Dendritic cell treated with granulocyte-macrophage colony-stimulating factor and Interleukin-4, amounts not matched to agents 40 ng/mL and 50 ng/mL, for 4 days (primary cell): ENCODE results near the gene HECA.
"Not testable (repeated sequence)": the region's sequence is repeated elsewhere in the genome, so short reads cannot be mapped to it uniquely, and the experiment has no call there.

Source experiments
- H3K27ac Mint-ChIP-seq: one replicate; pipeline ENCODE4 v1.8.0; 2022; ENCODE audit warnings: mild to moderate bottlenecking, mixed read lengths
- H3K27me3 Mint-ChIP-seq: one replicate; pipeline ENCODE4 v1.8.0; 2022; ENCODE audit warnings: mild to moderate bottlenecking, mixed read lengths
- H3K36me3 Mint-ChIP-seq: one replicate; pipeline ENCODE4 v1.8.0; 2022; ENCODE audit warnings: low read depth, mixed read lengths
- H3K4me1 Mint-ChIP-seq: one replicate; pipeline ENCODE4 v1.8.0; 2022; ENCODE audit warnings: low read depth, mixed read lengths
- H3K4me3 Mint-ChIP-seq: one replicate; pipeline ENCODE4 v1.8.0; 2022; ENCODE audit warnings: mild to moderate bottlenecking, moderate library complexity, mixed read lengths
- H3K9me3 Mint-ChIP-seq: one replicate; pipeline ENCODE4 v1.8.0; 2022; ENCODE audit warnings: mixed read lengths
- intact Hi-C: fragments of 100-400 bp; cut with micrococcal nuclease; formaldehyde crosslinking; loops from one replicate; pipeline ENCODE4 v1.15.0; 2022

Gene HECA

DNA sequence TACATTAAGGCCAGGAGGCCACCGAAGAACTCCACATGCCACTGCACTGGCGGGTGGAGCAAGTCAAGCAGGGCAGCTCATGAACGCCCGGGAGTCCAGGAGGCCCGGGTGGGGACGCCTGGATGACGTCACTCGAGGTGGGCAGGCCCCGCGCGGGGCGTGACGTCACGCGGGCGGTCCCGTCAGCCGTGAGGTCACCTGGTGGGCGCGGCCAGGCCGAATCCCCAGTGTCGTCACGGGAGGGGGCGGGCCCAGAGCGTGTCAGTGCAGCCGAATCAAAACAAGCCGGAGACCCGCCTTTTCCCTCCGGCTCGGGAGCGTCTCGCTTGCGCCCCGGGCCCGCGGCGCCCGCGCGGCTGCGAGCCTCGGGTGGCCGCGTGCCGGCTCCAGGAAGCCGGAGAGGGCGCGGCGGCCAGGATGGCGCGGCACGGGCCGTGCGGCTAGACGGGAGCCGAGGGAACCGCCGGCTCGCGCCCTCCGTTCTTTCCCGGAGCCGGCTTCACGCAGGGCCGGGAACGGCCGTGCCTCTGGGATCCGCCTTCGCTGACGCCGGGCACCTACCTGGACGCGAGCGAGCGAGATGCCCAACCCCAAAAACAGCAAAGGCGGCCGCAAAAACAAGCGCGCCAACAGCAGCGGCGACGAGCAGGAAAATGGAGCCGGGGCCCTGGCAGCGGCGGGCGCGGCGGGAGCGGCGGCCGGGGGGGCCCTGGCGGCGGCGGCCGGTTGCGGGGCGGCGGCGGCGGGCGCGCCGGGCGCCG lies at the start of gene HECA:
TSS of gene HECA (plus strand) at position 264 of the 761 bp plus-strand sequence. CDS start at position 581, 317 bp downstream.
- Mint-ChIP-seq H3K4me1 (peaks cover 76% of the 10 kb centered on the region), H3K4me3 (peak within 1 kb of the TSS; percentile 87), H3K27ac (peak within 1 kb of the TSS; percentile 95), H3K27me3 (no peaks in the 10 kb centered on the region), H3K36me3 (peaks cover 28% of the 10 kb centered on the region), H3K9me3 (no peaks in the 10 kb centered on the region)
- intact Hi-C loops = loop anchor here (5.0 to 10.0 kb wide), 6 partner anchors 37 to 543 kb away; partner anchors contain the start of genes ABRACL, REPS1 and TXLNB

- Mint-ChIP-seq H3K9me3 (no peaks in the 10 kb centered on the region), H3K27ac (no peak overlapping the region), H3K27me3 (no peaks in the 10 kb centered on the region), H3K36me3 (no peaks in the 10 kb centered on the region), H3K4me1 (no peaks in the 10 kb centered on the region), H3K4me3 (no peak overlapping the region)
- intact Hi-C loops = no loop called here
Observed at GRCh38 chr6:139091826-139092225, 43.1 kb upstream of the HECA start.

DNA sequence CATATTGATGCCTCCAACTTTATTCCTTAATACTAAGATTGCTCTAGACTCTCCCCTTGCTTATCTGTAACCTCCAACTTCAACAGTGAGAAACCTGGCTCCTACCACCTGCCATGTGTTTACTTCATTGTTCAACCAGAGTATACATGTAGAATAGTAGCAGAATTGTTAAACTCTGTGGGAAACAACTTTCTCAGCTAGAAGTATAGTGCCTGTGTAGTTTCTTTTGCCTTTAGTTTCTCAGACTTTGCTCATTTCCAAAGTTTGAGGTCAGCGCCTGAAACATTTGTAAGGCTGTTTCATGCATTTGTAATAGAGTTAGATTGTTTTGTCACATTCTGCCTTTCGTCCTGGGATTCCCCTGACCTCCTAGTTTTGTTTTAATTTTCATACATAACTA lies 34.9 kb upstream of the HECA start:
- H3K27ac Mint-ChIP-seq = no peak overlapping the region
- H3K9me3 Mint-ChIP-seq = no peaks in the 10 kb centered on the region
- intact Hi-C loops = no loop called here
- H3K36me3 Mint-ChIP-seq = no peaks in the 10 kb centered on the region
- H3K4me1 Mint-ChIP-seq = no peaks in the 10 kb centered on the region
- H3K27me3 Mint-ChIP-seq = no peaks in the 10 kb centered on the region
- no peak overlapping the region for H3K4me3 Mint-ChIP-seq

DNA sequence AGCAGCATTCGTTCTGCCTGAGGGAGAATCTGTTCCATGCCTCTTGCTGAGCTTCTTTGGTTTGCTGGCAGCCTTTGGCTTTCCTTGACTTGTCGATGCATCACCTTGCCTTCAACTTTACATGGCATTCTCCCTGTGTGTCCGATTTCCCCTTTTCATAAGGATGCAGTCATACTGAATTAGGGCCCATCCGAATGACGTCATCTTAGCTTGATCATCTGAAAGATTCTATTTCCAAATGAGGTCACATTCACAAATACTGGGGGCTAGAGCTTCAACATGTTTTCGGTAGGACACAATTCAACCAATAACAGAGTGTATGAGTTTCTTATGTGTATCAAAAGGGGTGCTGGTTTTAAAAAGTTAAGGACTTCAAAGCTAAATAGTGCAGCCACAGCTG lies 27.8 kb upstream of the HECA start:
- Mint-ChIP-seq H3K27ac (no peak overlapping the region), H3K4me3 (no peak overlapping the region), H3K27me3 (no peaks in the 10 kb centered on the region), H3K36me3 (no peaks in the 10 kb centered on the region), H3K4me1 (no peaks in the 10 kb centered on the region), H3K9me3 (no peaks in the 10 kb centered on the region)
- intact Hi-C loops = no loop called here

- Mint-ChIP-seq H3K9me3 (no peaks in the 10 kb centered on the region), H3K36me3 (no peaks in the 10 kb centered on the region), H3K27ac (no peak overlapping the region), H3K4me3 (no peak overlapping the region), H3K4me1 (no peaks in the 10 kb centered on the region), H3K27me3 (no peaks in the 10 kb centered on the region)
- intact Hi-C loops = no loop called here
Observed at GRCh38 chr6:139108378-139108777, 26.5 kb upstream of the HECA start.

DNA sequence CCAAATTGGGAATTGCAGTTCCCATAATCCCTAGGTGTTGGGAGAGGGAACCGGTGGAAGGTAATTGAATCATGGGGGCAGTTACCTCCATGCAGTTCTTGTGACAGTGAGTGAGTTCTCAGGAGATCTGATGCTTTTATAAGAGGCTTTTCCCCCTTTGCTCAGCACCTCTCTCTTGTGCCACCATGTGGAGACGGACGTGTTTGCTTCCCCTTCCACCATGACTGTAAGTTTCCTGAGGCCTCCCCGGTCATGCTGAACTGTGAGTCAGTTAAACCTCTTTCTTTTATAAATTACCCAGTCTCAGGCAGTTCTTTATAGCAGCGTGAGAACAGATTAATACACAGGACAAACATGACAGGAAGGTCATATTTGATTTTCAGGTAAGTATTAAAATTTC lies 25.3 kb upstream of the HECA start:
- H3K4me1 Mint-ChIP-seq = no peaks in the 10 kb centered on the region
- H3K27me3 Mint-ChIP-seq = no peaks in the 10 kb centered on the region
- H3K9me3 Mint-ChIP-seq = no peaks in the 10 kb centered on the region
- H3K27ac Mint-ChIP-seq = no peak overlapping the region
- intact Hi-C loops = no loop called here
- H3K4me3 Mint-ChIP-seq = no peak overlapping the region
- no peaks in the 10 kb centered on the region for H3K36me3 Mint-ChIP-seq

GRCh38 chr6:139112146-139112545 lies 22.7 kb upstream of the HECA start:
- intact Hi-C loops = no loop called here

DNA sequence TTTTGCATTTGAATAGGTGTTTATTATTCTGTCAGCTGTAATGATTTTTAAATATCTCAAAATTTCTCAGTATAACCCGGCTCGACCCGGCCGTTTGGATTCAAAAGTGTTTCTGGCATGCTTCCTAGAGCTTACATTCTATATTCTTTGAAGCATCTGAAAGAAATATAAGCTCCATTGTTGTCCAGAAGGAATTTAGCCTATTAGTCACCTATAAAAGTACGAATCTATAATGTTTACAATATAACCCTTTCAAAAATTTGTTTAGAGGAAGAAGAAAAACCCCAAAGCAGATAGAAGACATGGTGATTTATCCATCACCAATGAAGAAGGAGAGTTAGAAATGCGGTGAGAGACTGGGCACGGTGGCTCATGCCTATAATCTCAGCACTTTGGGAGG lies 22.3 kb upstream of the HECA start:
- no peaks in the 10 kb centered on the region for H3K27me3 Mint-ChIP-seq
- no peaks in the 10 kb centered on the region for H3K9me3 Mint-ChIP-seq
- no peak overlapping the region for H3K4me3 Mint-ChIP-seq
- intact Hi-C loops = no loop called here
- no peaks in the 10 kb centered on the region for H3K4me1 Mint-ChIP-seq
- H3K27ac Mint-ChIP-seq = no peak overlapping the region
- no peaks in the 10 kb centered on the region for H3K36me3 Mint-ChIP-seq

More at GRCh38 chr6:139112146-139112545, 22.7 kb upstream of the HECA start:
- H3K27ac Mint-ChIP-seq = no peak overlapping the region
- no peak overlapping the region for H3K4me3 Mint-ChIP-seq
- H3K9me3 Mint-ChIP-seq = no peaks in the 10 kb centered on the region
- no peaks in the 10 kb centered on the region for H3K27me3 Mint-ChIP-seq
- H3K4me1 Mint-ChIP-seq = no peaks in the 10 kb centered on the region
- no peaks in the 10 kb centered on the region for H3K36me3 Mint-ChIP-seq

GRCh38 chr6:139114746-139115145 lies 20.1 kb upstream of the HECA start:
- H3K9me3 Mint-ChIP-seq = peaks cover 4% of the 10 kb centered on the region
- intact Hi-C loops = no loop called here
- H3K4me1 Mint-ChIP-seq = no peaks in the 10 kb centered on the region
- H3K27me3 Mint-ChIP-seq = no peaks in the 10 kb centered on the region
- H3K4me3 Mint-ChIP-seq = no peak overlapping the region
- no peak overlapping the region for H3K27ac Mint-ChIP-seq
- peaks cover 4% of the 10 kb centered on the region for H3K36me3 Mint-ChIP-seq

DNA sequence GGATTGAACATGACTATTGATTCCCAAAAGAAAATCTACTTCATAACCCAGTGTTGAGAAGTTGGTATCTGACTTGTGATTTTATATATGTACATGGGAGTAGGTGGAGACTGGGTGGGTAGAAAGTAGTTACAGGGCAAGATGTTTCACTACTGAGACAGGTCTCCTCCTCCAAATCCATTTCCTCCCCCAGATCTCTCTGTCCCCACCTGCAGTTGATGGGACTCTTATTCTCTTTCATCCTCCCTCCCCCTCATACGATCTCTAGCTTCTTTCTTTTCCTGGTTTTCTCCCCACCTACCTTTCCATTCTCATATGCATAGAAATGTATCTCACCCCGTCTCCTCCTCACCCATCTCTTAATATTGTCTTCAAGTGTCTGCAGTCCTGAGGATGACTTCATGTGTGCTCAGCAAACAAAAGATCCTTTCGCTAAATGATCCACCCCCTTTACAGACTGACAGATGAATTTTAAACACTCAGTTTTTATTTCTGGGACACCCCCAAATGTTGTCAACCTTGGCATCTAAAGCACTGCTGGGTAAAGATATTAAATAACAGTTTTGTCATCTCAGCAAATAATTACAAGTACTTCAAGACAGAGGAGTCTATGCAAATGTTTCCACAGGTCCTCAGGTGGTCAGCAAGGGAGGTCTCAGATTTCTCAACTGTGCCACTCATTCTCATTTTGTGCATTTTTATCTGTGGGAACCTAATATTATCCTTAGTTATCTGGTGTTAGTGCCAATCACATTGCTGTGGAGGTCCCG lies 18.7 kb upstream of the HECA start:
- Mint-ChIP-seq H3K27ac (no peak overlapping the region), H3K4me3 (no peak overlapping the region), H3K4me1 (no peaks in the 10 kb centered on the region), H3K27me3 (no peaks in the 10 kb centered on the region), H3K9me3 (peaks cover 13% of the 10 kb centered on the region), H3K36me3 (peaks cover 9% of the 10 kb centered on the region)
- intact Hi-C loops = no loop called here

- Mint-ChIP-seq H3K27ac (no peak overlapping the region), H3K4me3 (no peak overlapping the region), H3K27me3 (no peaks in the 10 kb centered on the region), H3K9me3 (peaks cover 13% of the 10 kb centered on the region), H3K36me3 (peaks cover 9% of the 10 kb centered on the region), H3K4me1 (peaks cover 1% of the 10 kb centered on the region)
- intact Hi-C loops = no loop called here
Observed at GRCh38 chr6:139117734-139118133, 17.1 kb upstream of the HECA start.

DNA sequence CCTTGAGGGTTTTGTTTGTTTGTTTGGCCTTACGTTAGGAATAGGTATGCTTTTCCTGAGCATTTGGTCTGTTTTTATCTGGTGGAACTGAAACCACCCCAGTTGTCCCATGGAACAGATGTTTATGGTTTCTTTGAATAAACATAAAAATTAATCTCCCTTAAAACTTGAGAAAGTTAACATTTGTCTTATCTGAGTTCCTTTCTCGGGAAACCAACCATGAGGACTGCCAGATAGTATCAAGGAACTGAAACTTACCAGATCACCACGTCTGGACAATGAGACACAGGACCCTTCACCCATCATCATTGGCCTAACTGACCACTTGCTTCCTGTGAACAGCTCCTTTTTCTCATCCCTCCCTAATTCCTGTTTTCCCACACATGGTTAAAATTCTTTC lies 15.3 kb upstream of the HECA start:
- H3K4me1 Mint-ChIP-seq = peaks cover 6% of the 10 kb centered on the region
- H3K9me3 Mint-ChIP-seq = peaks cover 13% of the 10 kb centered on the region
- intact Hi-C loops = no loop called here
- H3K27ac Mint-ChIP-seq = no peak overlapping the region
- H3K4me3 Mint-ChIP-seq = no peak overlapping the region
- H3K36me3 Mint-ChIP-seq = peaks cover 9% of the 10 kb centered on the region
- H3K27me3 Mint-ChIP-seq = no peaks in the 10 kb centered on the region

DNA sequence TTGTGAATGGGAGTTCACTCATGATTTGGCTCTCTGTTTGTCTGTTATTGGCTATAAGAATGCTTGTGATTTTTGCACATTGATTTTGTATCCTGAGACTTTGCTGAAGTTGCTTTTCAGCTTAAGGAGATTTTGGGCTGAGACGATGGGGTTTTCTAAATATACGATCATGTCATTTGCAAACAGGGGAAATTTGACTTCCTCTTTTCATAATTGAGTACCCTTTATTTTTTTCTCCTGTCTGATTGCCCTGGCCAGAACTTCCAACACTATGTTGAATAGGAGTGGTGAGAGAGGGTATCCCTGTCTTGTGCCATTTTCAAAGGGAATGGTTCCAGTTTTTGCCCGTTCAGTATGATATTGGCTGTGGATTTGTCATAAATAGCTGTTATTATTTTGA lies 12.1 kb upstream of the HECA start:
- H3K36me3 Mint-ChIP-seq = peaks cover 15% of the 10 kb centered on the region
- H3K4me3 Mint-ChIP-seq, H3K27ac Mint-ChIP-seq, H3K27me3 Mint-ChIP-seq, intact Hi-C loops: not testable (repeated sequence)
- H3K9me3 Mint-ChIP-seq = peaks cover 13% of the 10 kb centered on the region
- peaks cover 26% of the 10 kb centered on the region for H3K4me1 Mint-ChIP-seq

GRCh38 chr6:139124887-139125672 lies 9.8 kb upstream of the HECA start:
- intact Hi-C loops = loop anchor here (2.0 kb wide), 2 partner anchors 94 to 240 kb away; no protein-coding TSS in a partner anchor
- no peaks in the 10 kb centered on the region for H3K27me3 Mint-ChIP-seq
- peaks cover 26% of the 10 kb centered on the region for H3K4me1 Mint-ChIP-seq
- peaks cover 8% of the 10 kb centered on the region for H3K36me3 Mint-ChIP-seq
- H3K4me3 Mint-ChIP-seq = no peak overlapping the region
- H3K9me3 Mint-ChIP-seq = peaks cover 5% of the 10 kb centered on the region
- H3K27ac Mint-ChIP-seq = peak overlapping the region; percentile 65
